Caco-2 (cell line): Measurements from ENCODE around the gene FAM83B. TPM values are rescaled to one million over a fixed set of nuclear protein-coding genes. Genes with fewer than 3 reads are reported as not detected.

ENCODE experiments used
- BruUV-seq: library from RNA; stranded (reverse); fragments of 400-500 nt; replicated peaks from 2 replicates; lab custom pipeline; 2021; lab: Mats Ljungman, UMichigan
- CTCF ChIA-PET: fragments of 300-600 bp; sonication (Branson Sonifier 250); formaldehyde crosslinking; loops from one replicate; lab custom pipeline; 2022; ENCODE audit warnings: antibody characterized with exemption; lab: Charles Lee
- POLR2A ChIA-PET: fragments of 300-600 bp; sonication (Branson Sonifier 250); formaldehyde crosslinking; loops from one replicate; lab custom pipeline; 2022; ENCODE audit warnings: antibody characterized with exemption; lab: Charles Lee
- DNase-seq, 2 experiments: peaks; one replicate each; pipeline versions ENCODE4 v3.0.0 to v3.0.0-alpha.2; 2020 to 2022
- H3K27me3 ChIP-seq: replicated peaks from 2 replicates; pipeline ENCODE4 v1.6.0; 2011; ENCODE audit warnings: low read length; ENCODE audit not compliant: control insufficient read depth, insufficient read depth
- H3K36me3 ChIP-seq: 2 replicates; pipeline ENCODE4 v1.5.1; 2011; ENCODE audit warnings: low read length; ENCODE audit not compliant: control insufficient read depth, insufficient read depth
- H3K4me1 ChIP-seq: fragments of 250-450 bp; sonication (Bioruptor Pico); 2 replicates; pipeline ENCODE4 v1.5.1; 2020; ENCODE audit warnings: mild to moderate bottlenecking
- H3K4me3 ChIP-seq: 2 replicates; pipeline ENCODE4 v1.5.1; 2011; ENCODE audit warnings: low read depth, mild to moderate bottlenecking, control low read depth, low read length
- H3K9me3 ChIP-seq: fragments of 250-450 bp; sonication (Bioruptor Pico); 2 replicates; pipeline ENCODE4 v1.5.1; 2020; ENCODE audit warnings: mild to moderate bottlenecking, moderate library complexity
- H3K27ac Mint-ChIP-seq: one replicate; pipeline ENCODE4 v1.8.0; 2022; ENCODE audit warnings: mixed read lengths; ENCODE audit not compliant: unreplicated experiment
- H3K27me3 Mint-ChIP-seq: one replicate; pipeline ENCODE4 v1.8.0; 2022; ENCODE audit warnings: mixed read lengths; ENCODE audit not compliant: insufficient read depth, unreplicated experiment
- H3K36me3 Mint-ChIP-seq: one replicate; pipeline ENCODE4 v1.8.0; 2022; ENCODE audit warnings: mild to moderate bottlenecking, mixed read lengths; ENCODE audit not compliant: insufficient read depth, unreplicated experiment
- H3K4me1 Mint-ChIP-seq: one replicate; pipeline ENCODE4 v1.8.0; 2022; ENCODE audit warnings: low read depth, mixed read lengths; ENCODE audit not compliant: unreplicated experiment
- H3K4me3 Mint-ChIP-seq: one replicate; pipeline ENCODE4 v1.8.0; 2022; ENCODE audit warnings: mild to moderate bottlenecking, moderate library complexity, mixed read lengths; ENCODE audit not compliant: unreplicated experiment
- H3K9me3 Mint-ChIP-seq: one replicate; pipeline ENCODE4 v1.8.0; 2022; ENCODE audit warnings: mixed read lengths; ENCODE audit not compliant: unreplicated experiment
- intact Hi-C: fragments of 100-400 bp; cut with micrococcal nuclease; formaldehyde crosslinking; loops from one replicate; pipeline ENCODE4 v1.10.0; 2022; ENCODE audit not compliant: unreplicated experiment
- total RNA-seq: library from RNA; stranded (reverse); gene quantifications from 2 replicates; pipeline ENCODE4 v1.2.3, GENCODE V29; 2022
- TF ChIP-seq, protein P1 (sequence below), 2 experiments: fragments of 200-600 bp in 1 of 2; IDR thresholded peaks; 1 replicate in 1 of 2; 2 replicates in 1 of 2; pipeline versions ENCODE4 v1.5.1 to v1.8.0; 2011 to 2022; ENCODE audit warnings: antibody characterized with exemption in 1 of 2, control low read depth in 1 of 2, inconsistent platforms in 1 of 2, low read depth in 1 of 2, low read length in 1 of 2, mild to moderate bottlenecking in 1 of 2, moderate library complexity in 1 of 2; ENCODE audit not compliant: insufficient read depth in 1 of 2, severe bottlenecking in 1 of 2, unreplicated experiment in 1 of 2

The FAM83B gene
- total RNA-seq, 1 experiment from 2014 or later, result 16.9 TPM

DNA sequence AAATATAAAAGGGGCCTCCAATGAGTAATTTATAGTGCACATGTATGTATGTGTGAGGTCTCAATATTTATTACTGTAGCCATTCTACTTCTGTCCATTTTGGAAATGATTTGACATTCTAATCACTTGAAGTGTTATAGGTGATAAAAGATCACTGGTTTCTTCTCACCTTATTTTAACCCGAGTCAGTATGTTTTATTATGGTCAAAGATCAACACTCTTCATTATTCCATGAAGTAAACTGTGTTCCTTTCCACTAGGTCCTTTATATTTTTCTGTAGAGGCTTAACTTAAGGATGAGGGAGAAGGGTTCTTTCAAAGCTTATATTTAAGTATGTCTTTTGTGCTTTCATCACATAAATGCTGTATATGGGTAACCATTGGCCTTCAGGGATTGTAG is 47.2 kb downstream of the FAM83B start:
- no TSS peak for BruUV-seq
- CTCF ChIA-PET, result no interaction called here

DNA sequence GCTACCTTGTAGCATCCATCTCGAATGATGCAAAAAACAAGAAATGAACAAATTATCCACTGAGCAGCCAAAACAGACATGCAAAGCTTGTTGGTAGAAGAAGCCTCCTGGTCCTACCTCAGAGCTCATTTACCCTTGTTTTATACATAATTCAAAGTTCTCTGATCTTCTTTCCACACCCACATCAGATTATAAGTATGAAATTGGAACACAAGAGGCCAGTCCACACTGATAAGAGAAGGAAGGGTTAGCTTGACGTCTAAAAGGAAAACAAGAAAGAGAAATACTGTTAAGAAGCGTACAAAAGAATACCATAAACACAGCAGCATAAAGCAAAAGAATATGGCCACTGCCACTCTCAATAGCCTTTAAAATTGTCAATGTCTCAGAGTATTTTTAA is 49.7 kb downstream of the FAM83B start:
- TF ChIP-seq, protein P1, sequence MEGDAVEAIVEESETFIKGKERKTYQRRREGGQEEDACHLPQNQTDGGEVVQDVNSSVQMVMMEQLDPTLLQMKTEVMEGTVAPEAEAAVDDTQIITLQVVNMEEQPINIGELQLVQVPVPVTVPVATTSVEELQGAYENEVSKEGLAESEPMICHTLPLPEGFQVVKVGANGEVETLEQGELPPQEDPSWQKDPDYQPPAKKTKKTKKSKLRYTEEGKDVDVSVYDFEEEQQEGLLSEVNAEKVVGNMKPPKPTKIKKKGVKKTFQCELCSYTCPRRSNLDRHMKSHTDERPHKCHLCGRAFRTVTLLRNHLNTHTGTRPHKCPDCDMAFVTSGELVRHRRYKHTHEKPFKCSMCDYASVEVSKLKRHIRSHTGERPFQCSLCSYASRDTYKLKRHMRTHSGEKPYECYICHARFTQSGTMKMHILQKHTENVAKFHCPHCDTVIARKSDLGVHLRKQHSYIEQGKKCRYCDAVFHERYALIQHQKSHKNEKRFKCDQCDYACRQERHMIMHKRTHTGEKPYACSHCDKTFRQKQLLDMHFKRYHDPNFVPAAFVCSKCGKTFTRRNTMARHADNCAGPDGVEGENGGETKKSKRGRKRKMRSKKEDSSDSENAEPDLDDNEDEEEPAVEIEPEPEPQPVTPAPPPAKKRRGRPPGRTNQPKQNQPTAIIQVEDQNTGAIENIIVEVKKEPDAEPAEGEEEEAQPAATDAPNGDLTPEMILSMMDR (IDR thresholded peaks at IDR 0.05; ENCODE audit: insufficient read depth in 1 of 2, low read depth in 1 of 2, low read length in 1 of 2, severe bottlenecking in 1 of 2, unreplicated experiment in 1 of 2), result no peak
- no peak overlapping the region for H3K4me3 ChIP-seq
- H3K27me3 ChIP-seq, result no peaks in the 10 kb centered on the region
- no TSS peak for BruUV-seq
- H3K36me3 ChIP-seq, result no peaks in the 10 kb centered on the region; the same call in 1 of the 2 replicates
- no peaks in the 10 kb centered on the region for H3K9me3 ChIP-seq
- no peak overlapping the region for H3K4me3 Mint-ChIP-seq
- no peak overlapping the region for H3K27ac Mint-ChIP-seq
- ChIA-PET POLR2A (no interaction called here), CTCF (no interaction called here)
- H3K27me3 Mint-ChIP-seq, result no peaks in the 10 kb centered on the region
- intact Hi-C loops, result no loop called here
- no peak for DNase-seq
- H3K4me1 Mint-ChIP-seq, result peaks cover 3% of the 10 kb centered on the region
- H3K36me3 Mint-ChIP-seq, result peaks cover 6% of the 10 kb centered on the region
- H3K9me3 Mint-ChIP-seq, result no peaks in the 10 kb centered on the region
- H3K4me1 ChIP-seq, result no peaks in the 10 kb centered on the region

More for the DNA sequence above, 47.2 kb downstream of the FAM83B start:
- peaks cover 14% of the 10 kb centered on the region for H3K4me1 Mint-ChIP-seq
- H3K4me3 Mint-ChIP-seq, result no peak overlapping the region
- POLR2A ChIA-PET, result no interaction called here
- Histone ChIP-seq H3K4me3 (no peak overlapping the region), H3K9me3 (no peaks in the 10 kb centered on the region), H3K4me1 (peaks cover 8% of the 10 kb centered on the region; the same call in 1 of the 2 replicates), H3K27me3 (no peaks in the 10 kb centered on the region), H3K36me3 (no peaks in the 10 kb centered on the region; the same call in 1 of the 2 replicates)
- H3K36me3 Mint-ChIP-seq, result no peaks in the 10 kb centered on the region
- intact Hi-C loops, result no loop called here
- TF ChIP-seq, protein P1 (IDR thresholded peaks at IDR 0.05; ENCODE audit: insufficient read depth in 1 of 2, low read depth in 1 of 2, low read length in 1 of 2, severe bottlenecking in 1 of 2, unreplicated experiment in 1 of 2), result no peak
- no peaks in the 10 kb centered on the region for H3K27me3 Mint-ChIP-seq
- no peaks in the 10 kb centered on the region for H3K9me3 Mint-ChIP-seq
- no peak for DNase-seq
- H3K27ac Mint-ChIP-seq, result no peak overlapping the region

- no peak overlapping the region for H3K4me3 Mint-ChIP-seq
Observed at GRCh38 chr6:54897462-54898189, 51.1 kb downstream of the FAM83B start.

More at GRCh38 chr6:54897462-54898189, 51.1 kb downstream of the FAM83B start:
- Mint-ChIP-seq H3K9me3 (no peaks in the 10 kb centered on the region), H3K27me3 (no peaks in the 10 kb centered on the region), H3K4me1 (no peaks in the 10 kb centered on the region), H3K36me3 (peaks cover 6% of the 10 kb centered on the region), H3K27ac (no peak overlapping the region)
- TF ChIP-seq, protein P1 (IDR thresholded peaks at IDR 0.05; ENCODE audit: insufficient read depth in 1 of 2, low read depth in 1 of 2, low read length in 1 of 2, severe bottlenecking in 1 of 2, unreplicated experiment in 1 of 2), result no peak
- Histone ChIP-seq H3K36me3 (no peaks in the 10 kb centered on the region; the same call in 1 of the 2 replicates), H3K4me3 (no peak overlapping the region), H3K9me3 (no peaks in the 10 kb centered on the region), H3K4me1 (no peaks in the 10 kb centered on the region), H3K27me3 (no peaks in the 10 kb centered on the region)
- CTCF ChIA-PET, result no interaction called here
- intact Hi-C loops, result no loop called here
- no TSS peak for BruUV-seq
- no peak for DNase-seq
- POLR2A ChIA-PET, result no interaction called here
